Raji (cell line): ENCODE measurements around the gene AK9.

Experiments
- POLR2A ChIP-seq: IDR thresholded peaks from 2 replicates; pipeline ENCODE4 v1.6.1; 2011; ENCODE audit warnings: low read depth, low read length, control low read depth; ENCODE audit not compliant: insufficient read depth

Gene AK9

GRCh38 chr6:109662192-109662591, 28.8 kb downstream of the AK9 start:
- no peak for TF ChIP-seq POLR2A

DNA sequence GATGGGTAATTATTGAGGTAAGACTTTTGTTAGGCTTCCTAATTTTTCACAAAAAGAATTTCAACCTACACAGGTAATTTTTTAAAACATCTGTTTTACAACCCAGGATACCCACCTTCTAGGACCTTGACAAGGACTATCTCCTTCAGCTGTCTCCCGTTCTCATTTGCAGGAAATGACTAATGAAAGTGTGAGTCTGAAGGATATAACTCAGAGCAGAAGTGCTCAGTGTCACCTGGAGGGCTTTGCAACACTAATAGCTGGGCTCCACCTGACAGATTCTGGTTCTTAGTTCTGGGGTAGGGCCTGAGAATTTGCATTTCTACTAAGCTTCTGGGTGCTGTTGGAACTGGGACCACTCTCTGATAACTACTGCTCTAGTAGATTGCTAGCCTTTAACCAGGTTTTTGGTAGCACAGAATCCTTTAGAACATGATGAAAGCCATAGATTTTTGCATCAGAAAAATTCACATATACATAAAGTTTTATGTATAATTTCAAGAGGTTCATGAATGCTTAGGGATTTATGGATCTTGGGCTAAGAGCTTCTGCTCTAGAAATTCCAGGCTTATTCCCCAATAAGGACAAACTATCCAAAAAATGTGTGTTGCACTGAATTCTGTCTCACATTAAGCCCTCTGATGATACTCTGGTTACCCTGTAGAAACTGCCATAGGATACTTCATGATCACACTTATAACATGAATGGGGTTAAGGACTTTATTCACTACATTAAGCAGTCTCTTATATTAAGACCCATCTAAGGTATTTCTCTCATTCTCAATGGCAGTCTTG, 30.3 kb downstream of the AK9 start:
- TF ChIP-seq POLR2A = no peak

DNA sequence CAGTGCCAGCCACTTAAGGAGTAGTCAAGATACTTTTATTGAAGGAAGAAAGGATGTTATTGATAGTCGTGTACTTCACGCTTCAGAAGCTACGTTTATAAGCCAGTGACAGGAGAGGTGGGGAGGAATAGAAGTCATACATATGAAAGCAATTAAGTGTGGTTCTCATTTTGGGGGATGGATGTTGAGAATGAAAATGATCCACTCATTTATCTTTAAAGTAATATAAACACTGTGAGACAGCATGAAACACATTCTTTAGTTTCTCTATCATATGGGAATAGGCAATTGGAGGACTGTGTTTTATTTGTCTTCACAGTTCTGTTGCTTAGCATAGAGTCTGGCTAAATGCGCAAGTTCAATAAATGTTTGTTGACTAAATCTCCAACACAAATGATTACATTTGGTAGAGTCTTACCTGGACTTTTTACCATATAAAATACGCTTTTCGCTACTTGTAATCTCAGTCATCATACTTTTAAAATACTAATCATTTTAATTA, 35.2 kb downstream of the AK9 start:
- no peak for TF ChIP-seq POLR2A

DNA sequence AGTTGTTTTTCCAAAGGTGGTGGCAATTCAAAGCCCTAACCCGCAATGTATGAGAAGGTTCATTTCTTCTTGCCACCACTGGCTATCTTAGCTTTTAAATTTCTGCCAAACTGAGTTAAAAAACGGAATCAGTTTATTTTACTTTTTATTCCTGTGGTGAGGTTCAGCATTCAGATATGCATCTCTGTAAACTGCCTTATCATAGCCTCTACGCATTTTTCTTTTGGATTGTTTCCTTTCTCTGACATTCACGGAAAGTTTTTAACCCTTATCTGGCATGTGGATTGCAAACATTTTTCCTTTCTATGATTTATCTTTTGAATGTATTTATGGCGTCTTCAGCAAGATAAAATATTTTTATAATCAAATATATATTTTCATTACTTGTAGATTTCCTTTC, 37.7 kb downstream of the AK9 start:
- no peak for TF ChIP-seq POLR2A

GRCh38 chr6:109644131-109644530, 46.9 kb downstream of the AK9 start:
- no peak for TF ChIP-seq POLR2A

DNA sequence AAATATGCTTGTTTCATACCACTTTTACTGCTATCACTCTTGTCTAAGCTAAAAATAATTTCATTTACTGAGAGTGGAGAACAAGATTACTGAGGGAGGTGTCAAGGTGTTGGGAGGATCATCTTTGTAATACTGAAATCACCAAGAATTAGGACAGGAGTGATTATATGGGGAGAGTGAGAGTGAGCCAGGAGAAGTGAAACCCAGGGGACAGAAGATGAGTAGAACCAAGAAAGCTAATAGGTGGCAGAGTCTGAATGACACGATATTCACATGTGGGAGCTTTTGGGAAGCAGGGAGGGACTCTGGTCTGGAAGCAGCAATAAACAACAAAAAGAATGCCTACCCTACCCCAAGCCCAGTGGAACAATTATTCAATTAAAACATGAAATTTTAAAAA, 58.6 kb downstream of the AK9 start:
- no peak for TF ChIP-seq POLR2A

DNA sequence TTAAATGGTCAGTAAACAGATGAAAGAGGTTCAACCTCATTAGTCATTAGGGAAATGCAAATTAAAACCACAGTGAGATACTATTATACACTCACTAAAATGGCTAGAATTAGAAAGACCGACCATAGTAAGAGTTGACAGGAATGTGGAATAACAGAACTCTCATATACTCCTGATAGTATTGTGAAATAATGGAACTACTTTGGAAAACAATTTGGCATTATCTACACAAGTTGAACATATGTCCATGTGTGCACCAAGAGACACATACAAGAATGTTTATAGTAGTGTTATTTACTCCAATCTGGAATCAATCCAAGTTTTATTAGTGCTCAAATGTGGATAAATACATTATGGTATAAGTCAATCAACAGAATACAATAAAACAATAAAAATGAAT, 59.6 kb downstream of the AK9 start:
- no peak for TF ChIP-seq POLR2A

DNA sequence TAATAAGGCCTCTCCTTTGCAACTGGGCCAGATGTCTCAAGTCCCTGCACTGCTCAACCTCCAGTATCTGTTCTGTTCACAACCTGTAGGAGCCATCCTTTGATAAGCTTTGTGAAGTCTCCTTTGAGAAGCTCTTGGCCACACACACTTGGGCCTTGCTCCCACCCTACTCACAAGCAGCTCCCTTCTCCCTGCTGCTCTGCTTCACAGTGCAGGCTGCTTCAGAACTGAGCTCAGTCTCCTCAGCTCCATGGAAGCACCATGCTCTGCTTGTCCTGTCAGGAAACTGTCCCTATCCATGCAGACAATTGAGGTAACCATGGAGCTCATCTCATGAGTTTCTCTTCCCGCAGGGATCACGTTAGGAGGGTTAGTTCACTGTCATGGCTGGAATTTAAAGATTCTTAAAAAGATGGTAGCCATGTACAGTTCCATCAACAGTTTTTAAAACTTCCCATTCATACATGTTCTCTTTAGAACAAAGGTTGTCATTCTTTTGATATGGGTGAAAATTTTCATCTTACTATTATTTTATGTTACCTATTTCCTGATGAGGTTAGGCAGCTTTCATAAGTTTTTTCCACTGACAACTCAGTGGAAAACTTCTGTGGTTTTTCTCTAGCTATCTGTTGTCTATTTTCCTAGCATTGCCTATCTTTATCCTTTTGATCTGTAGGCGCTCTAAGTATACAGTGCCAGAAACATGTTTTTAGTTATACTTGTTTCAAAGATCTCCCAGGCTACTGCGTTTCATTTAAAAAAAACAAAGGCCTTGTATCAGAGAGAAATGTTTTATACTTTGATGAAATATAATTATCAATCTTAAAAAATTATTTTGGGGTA, 62.6 kb downstream of the AK9 start:
- TF ChIP-seq POLR2A = no peak

DNA sequence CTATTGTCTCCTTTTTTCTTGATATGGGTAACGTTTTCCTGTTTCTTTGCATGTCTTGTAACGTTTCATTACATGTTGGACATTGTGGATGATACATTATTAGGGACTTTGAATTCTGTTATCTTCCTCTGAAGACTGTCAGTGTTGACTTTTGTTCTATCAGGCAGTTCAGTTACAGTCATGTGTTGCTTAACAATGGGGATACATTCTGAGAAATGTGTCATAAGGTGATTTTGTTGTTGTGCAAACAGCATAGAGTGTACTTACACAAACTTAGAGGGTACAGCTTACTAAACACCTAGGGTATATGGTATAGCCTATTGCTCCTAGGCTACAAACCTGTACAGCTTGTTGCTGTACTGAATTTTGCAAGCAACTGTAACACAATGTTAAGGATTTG, 64.7 kb downstream of the AK9 start:
- TF ChIP-seq POLR2A = no peak

DNA sequence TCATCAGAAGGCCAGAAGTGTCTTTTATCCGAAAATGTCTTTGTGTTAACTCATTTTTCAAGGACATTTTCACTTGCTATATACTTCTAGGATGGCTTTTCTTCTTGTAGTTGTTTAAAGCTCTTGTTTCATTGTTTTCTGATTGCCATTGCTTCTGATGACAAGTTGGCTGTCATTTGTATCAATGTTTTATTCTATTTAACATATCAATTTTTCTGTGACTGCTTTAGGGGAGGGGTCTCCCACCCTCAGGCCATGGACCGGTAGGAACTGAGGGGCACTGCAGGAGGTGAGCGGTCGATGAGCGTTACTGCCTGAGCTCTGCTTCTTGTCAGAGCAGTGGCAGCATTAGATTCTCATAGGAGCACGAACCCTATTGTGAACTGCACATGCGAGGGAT, 65.8 kb downstream of the AK9 start:
- no peak for TF ChIP-seq POLR2A

GRCh38 chr6:109623288-109623687, 67.7 kb downstream of the AK9 start:
- TF ChIP-seq POLR2A = no peak

- TF ChIP-seq POLR2A = no peak
Observed at GRCh38 chr6:109612268-109612667, 78.7 kb downstream of the AK9 start.

- TF ChIP-seq POLR2A = no peak
Observed at GRCh38 chr6:109611502-109611901, 79.5 kb downstream of the AK9 start.

DNA sequence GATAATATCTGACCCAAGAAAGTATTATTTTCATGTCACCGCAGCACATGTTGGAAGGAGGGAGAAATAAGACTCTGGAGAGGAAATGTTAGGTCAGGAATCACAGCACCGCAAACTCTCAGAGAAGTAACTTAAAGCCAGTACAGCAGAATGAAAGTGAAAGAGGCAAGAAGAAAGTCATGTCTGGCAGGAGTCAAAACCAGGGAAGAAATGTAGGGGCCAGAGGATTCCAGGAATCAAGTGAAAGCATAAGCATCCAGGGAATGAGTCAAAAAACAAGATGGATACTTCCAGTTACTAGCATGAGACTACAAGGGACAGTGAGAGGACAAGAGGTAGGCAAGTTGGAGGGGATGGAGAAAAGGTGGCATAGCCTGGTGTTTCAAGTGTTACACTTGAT, 80.4 kb downstream of the AK9 start:
- no peak for TF ChIP-seq POLR2A

DNA sequence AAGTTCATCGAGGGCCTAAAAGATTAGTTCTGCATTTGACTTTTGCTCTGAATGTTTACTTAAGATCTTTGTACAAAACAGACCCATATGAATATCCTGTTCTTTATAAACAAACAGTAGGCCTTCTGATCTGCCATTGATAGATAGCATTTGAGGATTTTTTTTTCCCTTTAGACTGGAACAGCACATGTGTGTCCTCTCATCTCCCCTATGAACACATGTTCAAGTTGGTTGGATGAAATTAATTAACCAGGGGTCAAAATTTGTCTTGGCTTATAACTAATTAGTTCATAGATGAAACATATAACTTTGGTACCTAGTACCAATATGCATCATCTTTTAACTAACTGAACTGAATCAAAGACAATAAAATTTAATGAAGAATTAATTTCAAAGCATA, 81.3 kb downstream of the AK9 start:
- no peak for TF ChIP-seq POLR2A

DNA sequence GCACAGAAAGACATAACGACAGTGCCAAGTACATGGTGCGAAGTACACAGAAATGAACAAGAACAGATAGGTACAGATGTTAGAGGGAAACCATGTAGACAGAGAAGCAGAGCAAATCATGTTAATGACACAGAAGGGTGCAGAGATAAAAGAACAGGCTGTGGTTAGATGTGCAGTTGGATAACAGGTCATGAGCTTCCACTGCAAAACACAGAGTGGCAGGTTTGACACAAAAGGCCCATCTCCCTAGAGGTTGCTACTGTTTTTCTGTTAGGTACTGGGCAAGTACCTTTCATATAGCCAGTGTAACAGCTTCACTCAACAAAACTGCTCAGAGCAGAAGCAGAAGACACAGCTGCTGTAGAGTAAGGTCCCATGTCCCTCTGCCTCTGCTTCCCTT, 84.6 kb downstream of the AK9 start:
- TF ChIP-seq POLR2A = no peak

GRCh38 chr6:109595998-109596397, 95.0 kb downstream of the AK9 start:
- TF ChIP-seq POLR2A = no peak

- TF ChIP-seq POLR2A = no peak
Observed at GRCh38 chr6:109580519-109580918, 110.5 kb downstream of the AK9 start.
